HG03520 (cell line): Measurements from ENCODE around the gene REXO1.
A peak's percentile ranks its signal among the peaks of the same experiment; 100 is the strongest.

Experiments used
- ATAC-seq: cut with Tn5 transposase; IDR thresholded peaks from one replicate; pipeline ENCODE4 v1.9.1; 2021; ENCODE audit warnings: mild to moderate bottlenecking, moderate library complexity; ENCODE audit not compliant: unreplicated experiment

Gene REXO1

GRCh38 chr19:1851654-1852580 is 3.6 kb upstream of the REXO1 start:
- ATAC-seq: no peak

GRCh38 chr19:1850809-1851653 is 2.7 kb upstream of the REXO1 start:
- no peak for ATAC-seq

DNA sequence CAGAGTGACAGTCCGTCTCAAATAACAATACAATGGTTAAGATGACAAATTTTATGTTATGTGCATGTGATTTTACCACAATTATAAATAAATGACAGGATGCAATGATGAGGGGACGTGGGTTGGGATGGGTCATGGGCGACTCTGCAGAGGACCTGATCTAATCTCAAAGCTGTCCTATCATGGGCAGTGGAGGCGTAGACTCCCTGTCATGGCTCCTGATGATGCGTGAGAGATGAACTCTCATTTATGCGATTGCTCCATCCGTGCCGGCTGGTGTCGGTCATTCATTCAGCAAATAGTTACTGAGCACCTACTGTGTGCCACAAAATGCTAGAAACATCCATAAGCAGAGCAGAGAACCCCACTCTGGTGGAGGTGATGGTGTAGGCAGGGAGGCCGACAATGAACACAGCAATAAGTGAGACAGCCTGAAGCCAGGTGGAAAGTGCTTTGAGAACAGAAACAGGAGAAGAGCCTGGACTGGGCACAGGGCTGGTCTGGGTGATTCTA is 1.7 kb upstream of the REXO1 start:
- no peak for ATAC-seq

- no peak for ATAC-seq
Observed at GRCh38 chr19:1849132-1849474, 820 bp upstream of the REXO1 start.

DNA sequence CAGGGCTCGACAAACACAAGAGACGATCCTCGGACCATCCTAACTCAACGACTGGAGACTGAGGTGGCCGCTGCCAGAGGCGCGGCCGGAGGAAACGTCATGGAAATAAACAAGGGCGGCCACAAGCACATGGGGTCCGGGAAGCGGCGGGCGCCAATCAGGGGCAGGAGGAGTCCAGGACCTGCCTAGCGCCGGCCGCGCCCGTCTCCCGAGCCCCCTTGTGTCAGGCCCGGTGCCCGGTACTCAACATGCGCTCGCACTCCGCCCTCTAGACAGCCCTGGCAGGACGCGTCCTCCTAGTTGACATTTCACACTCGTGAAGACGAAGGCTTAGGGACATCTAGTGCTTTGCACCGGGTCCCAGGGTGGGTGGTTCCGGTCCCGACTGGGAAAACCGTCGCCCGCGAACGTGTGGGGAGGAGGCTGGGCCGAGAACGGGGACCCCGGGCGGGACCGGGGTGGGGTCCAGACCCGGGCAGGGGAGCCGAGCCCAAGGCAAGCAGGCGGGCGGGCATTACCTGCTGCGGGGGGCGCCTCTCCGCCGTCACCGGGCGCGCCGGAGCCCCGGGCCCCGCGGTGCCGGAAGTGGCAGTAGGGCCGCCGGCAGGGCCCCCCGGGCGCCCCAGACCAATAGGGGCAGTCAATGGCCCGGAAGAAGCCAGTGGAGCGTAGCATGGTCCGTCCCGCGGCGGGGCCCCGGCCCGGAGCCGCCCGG is 442 bp downstream of the REXO1 start:
- peak; percentile 2 for ATAC-seq

- no peak for ATAC-seq
Observed at GRCh38 chr19:1847348-1847683, 967 bp downstream of the REXO1 start.

DNA sequence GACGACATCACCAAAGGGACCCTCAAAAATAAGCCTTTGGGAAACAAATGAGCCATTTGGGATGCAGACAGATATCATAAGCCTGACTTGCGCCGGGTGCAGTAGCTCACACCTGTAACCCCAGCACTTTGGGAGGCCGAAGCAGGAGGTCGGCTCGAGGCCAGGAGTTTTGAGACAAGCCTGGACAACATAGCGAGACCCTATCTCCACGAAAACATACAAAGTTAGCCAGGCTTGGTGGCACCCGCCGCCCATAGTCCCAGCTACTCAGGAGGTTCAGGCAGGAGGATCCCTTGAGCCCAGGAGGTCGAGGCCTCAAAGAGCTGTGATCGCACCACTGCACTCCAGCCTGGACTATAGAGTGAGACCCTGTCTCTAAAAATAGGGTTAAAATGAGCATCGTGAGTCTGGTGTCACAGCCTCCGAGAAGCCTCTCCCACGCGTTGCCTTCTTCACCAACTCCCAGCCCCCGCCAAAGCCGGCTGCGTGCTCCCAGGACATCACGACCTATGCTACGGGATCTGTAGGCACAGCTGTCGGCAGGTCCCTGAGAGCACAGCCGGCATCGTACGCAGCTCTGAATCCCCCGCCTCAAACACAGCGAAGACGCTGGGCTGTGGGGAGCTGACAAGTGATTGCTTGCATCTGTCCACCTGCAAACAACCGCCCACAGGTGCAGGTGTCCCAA is 1.6 kb downstream of the REXO1 start:
- no peak for ATAC-seq

GRCh38 chr19:1845642-1846041 is 2.6 kb downstream of the REXO1 start:
- no peak for ATAC-seq

GRCh38 chr19:1845125-1845515 is 3.2 kb downstream of the REXO1 start:
- ATAC-seq: no peak

DNA sequence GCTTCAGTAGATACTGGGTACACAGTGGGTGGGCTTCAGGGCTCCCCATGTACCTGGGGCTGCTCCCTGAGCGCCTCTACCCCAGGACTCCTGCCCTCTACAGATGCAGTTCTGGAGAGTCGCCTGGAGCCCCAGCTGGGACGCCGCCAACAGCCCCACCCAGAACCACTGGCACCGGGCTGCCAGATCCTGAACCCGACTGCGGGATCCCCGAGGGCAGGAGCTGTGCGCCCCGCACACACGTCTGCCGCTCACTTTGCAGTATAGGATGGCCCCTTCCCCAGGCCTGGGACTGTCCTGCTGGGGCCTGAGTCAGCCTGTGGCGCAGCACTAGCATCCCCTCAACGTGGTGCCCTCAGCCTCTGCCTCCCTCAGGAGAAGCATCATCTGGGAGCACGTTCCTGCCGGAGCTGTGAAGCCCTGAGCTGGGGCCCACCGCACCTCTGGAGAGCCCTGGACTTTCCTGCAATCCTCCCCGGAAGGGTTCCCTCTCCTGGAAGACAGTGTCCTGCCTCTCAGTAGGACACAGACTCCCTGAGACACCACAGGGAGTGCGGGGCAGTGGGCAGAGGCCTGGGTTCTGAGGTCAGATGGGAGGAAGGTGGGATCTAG is 3.7 kb downstream of the REXO1 start:
- ATAC-seq: no peak

DNA sequence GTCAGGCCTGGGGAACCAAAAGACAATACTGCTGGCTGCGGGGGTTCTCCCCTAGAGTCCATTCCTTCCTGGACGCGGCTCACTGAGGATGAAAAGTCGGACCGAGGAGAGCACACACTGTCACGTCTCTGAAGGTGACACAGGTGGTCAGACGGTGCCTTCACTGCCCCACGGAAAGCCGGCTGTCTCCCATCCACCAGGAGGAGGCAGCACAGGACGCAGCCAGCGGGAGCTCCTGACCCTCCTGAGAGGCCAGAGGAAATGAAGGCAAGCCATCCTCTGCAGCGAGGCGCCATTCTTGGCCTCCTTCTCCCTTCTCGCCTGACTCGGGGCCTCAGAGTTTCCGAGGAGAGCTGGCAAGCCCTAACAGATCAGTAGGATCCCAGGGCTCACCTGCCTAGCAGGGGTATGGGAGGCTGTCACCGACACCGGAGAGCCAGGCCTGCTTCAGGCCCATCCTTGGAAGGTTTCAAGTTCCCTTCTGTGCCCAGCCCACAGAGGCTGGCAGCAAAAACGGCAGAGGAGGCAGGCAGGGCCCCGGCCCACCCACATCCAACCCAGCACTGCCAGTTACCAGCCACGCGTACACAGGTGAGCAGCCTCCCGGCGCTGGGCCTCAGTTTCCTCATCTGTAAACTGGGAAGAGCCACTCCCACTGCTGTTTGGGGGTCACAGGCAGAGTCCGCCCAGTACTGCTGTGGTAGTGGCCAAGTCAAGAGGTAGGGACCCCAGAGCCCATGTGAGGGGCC is 4.5 kb downstream of the REXO1 start:
- no peak for ATAC-seq

DNA sequence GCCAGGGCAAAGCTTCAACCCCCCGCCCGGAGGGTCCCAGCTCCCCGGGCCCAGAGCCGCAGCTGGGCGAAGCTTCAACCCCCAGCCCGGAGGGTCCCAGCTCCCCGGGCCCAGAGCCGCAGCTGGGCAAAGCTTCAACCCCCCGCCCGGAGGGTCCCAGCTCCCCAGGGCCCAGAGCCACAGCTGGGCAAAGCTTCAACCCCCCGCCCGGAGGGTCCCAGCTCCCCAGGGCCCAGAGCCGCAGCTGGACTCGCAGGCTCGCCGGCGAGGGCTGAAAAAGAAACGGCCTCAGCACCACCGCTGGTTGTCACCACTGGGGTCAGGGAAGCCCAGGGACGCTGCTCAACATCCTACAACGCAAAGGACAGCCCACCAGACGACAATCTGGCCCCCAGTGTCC is 5.2 kb downstream of the REXO1 start:
- ATAC-seq: no peak

DNA sequence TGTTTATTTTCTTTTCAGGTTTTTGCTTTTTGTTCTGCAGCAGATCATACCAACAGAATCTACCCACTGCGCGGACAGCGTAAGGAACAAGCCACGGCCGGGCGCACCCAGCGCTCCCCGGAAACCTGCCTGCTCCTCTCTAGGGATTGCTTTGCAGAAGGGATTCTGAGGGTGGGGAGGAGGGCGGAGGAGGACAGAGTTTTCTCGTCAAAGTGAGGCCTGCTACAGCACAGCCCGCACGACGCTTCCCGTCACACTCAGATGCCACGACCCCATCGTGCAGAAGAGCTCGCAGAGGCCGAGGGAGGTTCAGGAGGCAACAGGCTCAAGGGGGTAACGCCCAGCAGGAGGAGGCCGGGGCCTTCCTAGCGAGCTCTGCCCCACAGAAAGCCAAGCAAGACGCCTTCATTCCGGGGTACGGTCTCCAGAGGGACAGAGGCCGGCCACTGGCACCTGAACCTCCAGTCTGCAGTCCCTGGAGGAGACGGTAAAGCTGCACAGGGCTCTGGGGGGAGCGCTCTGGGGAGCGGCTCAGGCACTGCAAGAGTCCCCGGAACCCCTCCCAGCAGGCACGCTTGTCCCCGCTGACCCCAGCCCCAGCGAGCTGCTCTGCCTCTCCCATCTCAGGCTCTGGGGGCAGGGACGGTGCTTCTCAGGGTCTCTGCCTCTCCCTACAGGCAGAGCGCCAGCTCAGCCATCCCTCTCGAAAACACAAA is 6.9 kb downstream of the REXO1 start:
- no peak for ATAC-seq

DNA sequence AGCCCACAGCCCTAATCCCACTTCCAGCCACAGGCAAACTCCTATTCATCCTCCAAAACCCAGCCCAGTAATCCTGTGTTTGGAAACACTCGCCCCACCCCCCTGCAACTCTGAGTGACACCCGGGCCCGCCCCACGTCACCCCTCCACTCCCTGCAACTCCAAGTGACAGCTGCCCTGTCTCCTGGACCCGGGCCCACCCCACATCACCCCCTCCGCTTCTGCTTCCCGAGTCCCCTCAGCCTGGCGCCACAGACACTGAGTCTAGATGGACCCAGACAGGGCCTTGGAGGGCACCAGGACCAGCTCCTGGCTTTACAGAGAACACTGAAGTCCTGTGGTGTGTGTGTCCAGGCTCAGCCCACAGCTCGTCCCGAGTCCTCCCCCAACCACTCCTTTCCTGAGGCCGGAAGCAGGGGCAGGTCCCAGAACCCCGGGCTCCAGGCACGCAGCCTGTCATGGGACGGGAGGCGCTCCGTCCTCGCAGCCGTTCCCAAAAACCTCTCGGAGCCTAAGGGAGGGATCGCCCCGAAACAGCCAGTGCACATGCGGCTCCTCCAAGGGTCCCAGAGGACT is 7.7 kb downstream of the REXO1 start:
- ATAC-seq: no peak

GRCh38 chr19:1839658-1840540 is 8.4 kb downstream of the REXO1 start:
- no peak for ATAC-seq

DNA sequence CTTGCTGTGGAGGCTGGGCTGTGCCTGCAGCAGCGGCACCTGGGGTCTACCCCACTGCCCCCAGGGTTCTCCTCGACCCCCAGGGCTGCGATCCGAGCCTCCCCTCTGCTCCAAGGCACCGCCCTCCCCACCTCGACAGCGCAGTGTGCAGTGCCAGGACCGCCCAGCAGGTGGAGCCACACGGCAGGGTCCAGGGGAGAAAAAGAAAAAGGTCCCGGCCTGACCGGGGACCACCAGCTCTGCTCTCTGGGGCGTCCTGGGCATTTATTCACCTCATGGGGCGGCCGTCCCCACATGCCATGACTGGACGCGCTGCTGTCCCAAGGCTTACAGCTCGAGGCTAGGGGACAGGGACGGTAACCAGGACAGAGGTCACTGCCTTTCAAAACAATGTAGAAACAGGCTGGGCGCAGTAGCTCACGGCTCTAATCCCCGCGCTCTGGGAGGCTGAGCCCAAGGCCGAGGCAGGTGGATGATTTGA is 10.6 kb downstream of the REXO1 start:
- no peak for ATAC-seq

DNA sequence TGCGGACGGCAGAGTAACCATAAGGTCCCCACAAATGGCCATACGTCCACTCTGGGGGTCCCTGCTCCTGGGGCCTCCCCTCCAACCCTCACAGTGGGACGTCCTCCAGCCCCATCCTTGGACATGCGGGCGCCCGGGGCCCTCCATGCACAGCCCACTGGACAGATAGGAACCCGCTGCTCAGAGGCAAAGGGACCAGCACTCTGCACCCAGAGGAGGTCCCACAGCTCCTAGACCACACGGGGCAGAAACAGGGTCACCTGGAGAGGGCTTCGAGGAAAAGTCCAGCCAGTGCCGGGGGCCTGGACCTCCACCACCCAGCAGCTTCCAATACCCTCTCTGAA is 11.1 kb downstream of the REXO1 start:
- ATAC-seq: no peak
